ENCODE data around the gene EPN3.

The EPN3 gene

DNA sequence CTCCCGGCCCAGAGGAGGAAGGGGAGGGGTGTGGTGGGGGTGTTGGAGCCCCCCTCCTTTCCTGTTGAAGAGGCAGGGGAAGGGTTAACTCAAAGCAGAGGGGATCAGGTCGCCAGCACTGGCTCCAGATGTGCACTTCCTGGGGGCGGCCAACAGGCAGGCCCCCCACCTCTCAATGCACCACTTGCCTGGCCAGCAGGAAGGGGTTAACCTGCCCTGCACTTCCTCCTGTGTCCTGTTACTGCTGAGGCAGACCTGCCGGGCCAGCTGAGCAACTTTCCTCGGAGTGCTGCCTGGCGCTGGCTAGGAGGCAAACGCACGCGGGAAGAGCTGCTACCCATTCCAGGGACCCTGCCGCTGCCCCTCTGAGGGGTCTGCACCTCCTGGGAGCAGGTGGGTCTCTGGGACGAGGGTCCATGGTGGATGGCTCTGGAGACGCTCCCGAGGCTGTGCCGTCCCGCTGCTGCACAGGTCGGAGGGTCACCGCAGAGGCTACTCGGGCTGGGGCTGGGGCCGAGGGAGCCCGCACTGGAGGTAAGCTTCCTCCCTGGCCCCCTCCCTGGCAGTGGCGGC is at the start of gene EPN3:
TSS of gene EPN3 (plus strand) at position 284 of the 573 bp plus-strand sequence. CDS start 3,822 bp downstream, outside the sequence.
- DNase-seq (ENCODE audit: low spot score in 2 of 2) (no peak), ATAC-seq (ENCODE audit: low read depth) (no peak)
- Mint-ChIP-seq H3K27ac (no peak within 1 kb of the TSS), H3K36me3 (no peaks in the 10 kb centered on the region), H3K4me1 (peaks cover 10% of the 10 kb centered on the region), H3K27me3 (peaks cover 37% of the 10 kb centered on the region), H3K9me3 (no peaks in the 10 kb centered on the region), H3K4me3 (no peak within 1 kb of the TSS)

DNA sequence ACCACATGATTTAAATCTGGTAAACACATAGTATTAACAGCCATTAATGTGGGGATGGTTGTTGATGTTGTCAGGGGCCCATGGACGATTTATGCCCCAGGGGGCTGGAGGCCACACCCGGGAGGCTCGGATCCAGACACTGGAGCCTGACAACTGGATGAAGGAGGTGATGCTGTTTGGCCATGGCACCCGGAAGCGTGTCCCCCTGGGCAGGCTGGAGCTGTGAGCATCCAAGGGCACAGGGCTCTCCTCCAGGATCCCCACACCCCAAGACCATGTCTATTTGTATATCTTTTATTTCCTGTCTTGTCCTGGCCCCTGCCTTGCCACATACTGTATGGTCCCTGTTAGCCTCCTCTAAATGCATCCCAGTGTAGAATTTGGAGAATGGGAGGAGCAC is 49.3 kb upstream of the EPN3 start:
- Mint-ChIP-seq H3K4me1 (peaks cover 10% of the 10 kb centered on the region), H3K27ac (no peak overlapping the region)

DNA sequence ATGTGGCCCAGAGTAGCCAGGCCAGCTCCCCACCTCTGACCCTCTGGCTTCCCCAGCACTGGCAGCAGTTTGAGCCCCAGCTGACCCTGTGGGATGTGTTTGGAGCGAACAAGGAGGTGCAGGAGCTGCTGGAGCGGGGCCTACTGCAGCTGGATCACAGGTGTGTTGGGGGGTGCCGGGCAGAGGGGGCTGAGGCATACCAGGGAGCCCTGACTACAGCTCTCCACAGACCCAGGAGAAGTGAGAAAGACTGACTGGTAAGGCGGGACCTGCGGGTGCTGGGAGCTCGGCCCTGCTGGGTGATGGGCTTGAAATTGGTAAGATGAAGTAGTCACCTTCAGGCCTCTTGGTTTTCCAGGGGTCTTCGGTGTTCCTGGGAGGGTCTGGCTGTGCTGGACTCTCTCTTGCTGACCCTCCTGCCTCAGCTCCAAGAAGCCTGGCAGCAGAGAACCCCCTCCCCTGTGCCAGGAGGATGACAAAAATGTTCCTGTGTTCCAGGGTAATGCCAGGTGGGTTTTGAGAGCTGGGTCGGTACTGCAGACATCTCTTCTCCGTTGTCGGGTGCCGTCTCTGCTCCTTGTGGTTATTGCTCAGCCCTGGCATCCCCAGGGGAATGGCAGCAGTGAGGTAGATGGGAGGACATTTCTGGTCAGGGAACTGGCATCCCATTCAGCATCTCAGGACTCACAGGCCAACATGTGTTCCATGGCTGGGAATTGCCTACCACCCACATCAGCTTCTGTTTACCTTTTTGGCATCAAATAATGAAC is 48.0 kb upstream of the EPN3 start:
- peaks cover 14% of the 10 kb centered on the region for H3K36me3 Mint-ChIP-seq

More for the DNA sequence above, 49.3 kb upstream of the EPN3 start:
- Mint-ChIP-seq H3K36me3 (peaks cover 15% of the 10 kb centered on the region), H3K27me3 (no peaks in the 10 kb centered on the region), H3K4me3 (no peak overlapping the region), H3K9me3 (no peaks in the 10 kb centered on the region)
- ATAC-seq (ENCODE audit: low read depth) (no peak), DNase-seq (ENCODE audit: low spot score in 2 of 2) (no peak)

DNA sequence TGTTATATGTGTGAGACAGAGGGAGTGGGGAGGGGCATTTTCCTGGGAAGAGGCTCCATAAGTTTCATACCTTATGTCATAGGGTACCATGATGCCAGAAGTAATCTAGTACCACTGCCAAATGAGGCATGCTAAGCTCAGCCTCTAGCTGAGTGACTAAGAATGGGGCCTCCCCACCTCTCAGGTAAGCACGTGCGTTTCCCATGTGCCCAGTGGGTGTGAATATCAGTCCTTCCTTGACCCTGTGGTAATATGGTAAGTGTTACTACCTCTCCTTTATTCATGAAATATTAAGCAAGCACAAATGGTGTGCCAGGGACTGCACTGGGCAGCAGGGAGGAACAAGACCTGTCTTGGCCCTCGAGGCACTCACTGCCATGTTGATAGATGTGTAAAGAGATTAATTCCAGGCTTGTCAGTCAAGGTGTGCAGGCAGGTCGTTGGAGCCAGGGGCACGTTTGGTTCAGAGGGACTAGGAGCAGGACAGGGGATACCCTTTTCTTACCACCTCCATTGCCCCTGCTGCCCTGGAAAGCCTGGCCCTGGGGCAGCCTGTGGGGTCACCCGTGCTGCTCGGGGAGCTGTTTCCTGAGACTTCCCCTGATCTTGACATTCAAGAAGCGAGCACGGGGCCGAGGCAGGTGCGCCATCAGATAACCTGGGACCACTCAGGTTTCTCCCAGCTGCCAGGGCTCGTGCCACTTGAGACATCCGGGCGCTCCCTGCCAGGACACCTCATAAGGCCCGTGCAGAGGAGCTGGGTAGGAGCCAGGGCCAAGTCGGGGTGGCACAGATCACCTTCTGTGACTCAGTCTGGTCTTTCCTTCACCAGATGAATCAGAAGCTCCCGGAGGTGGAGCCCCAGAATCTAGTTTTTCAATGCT is 45.1 kb upstream of the EPN3 start:
- Mint-ChIP-seq H3K4me3 (no peak overlapping the region), H3K4me1 (no peaks in the 10 kb centered on the region), H3K27me3 (no peaks in the 10 kb centered on the region), H3K9me3 (no peaks in the 10 kb centered on the region), H3K36me3 (peaks cover 12% of the 10 kb centered on the region), H3K27ac (no peak overlapping the region)
- ATAC-seq (ENCODE audit: low read depth) (no peak), DNase-seq (ENCODE audit: low spot score in 2 of 2) (no peak)

More for the DNA sequence above, 48.0 kb upstream of the EPN3 start:
- Mint-ChIP-seq H3K4me3 (no peak overlapping the region), H3K9me3 (no peaks in the 10 kb centered on the region), H3K27me3 (no peaks in the 10 kb centered on the region), H3K4me1 (peaks cover 8% of the 10 kb centered on the region), H3K27ac (no peak overlapping the region)
- DNase-seq (ENCODE audit: low spot score in 2 of 2): no peak
- ATAC-seq (ENCODE audit: low read depth): no peak

DNA sequence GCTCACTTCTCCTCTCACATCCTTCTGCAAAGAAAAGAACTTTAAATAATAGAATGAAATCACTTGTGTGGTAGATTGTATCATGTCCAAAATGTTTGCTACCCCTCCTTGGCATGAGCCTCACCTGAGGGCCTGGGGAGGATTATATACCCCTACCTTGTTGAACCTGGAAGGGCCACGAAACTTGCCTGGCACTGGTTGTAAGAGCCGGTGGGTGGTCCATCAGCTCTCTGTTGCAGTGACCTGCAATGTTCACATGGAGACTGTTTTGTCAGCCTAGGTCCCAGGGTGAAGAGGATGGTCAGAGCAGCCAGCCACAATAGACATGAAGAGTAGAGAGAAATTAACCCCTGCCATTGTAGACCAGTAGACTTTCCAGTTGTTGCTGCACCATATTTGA is 43.7 kb upstream of the EPN3 start:
- DNase-seq (ENCODE audit: low spot score in 2 of 2) (no peak), ATAC-seq (ENCODE audit: low read depth) (no peak)
- Mint-ChIP-seq H3K4me1 (no peaks in the 10 kb centered on the region), H3K27me3 (no peaks in the 10 kb centered on the region), H3K4me3 (no peak overlapping the region), H3K27ac (no peak overlapping the region), H3K9me3 (no peaks in the 10 kb centered on the region), H3K36me3 (peaks cover 7% of the 10 kb centered on the region)

DNA sequence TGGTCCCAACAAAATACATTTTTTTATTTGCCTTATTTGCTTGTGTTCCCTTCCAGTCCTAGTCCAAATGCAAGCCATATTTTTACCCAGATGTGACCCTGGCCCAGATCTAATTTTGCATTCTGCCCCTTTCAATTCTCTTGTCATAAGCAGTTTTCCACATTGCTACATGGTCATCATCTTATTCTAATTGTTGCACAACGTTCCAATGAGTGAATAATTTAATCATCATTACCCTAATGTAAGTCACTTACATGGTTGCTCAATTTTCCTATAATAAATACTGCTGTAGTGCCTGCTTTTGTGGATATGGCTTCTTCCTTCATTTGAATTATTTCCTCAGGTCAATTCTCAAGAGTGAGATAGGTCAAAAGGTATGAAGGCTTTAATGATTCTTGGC is 41.0 kb upstream of the EPN3 start:
- no peak overlapping the region for H3K27ac Mint-ChIP-seq
- H3K4me1 Mint-ChIP-seq: no peaks in the 10 kb centered on the region
- DNase-seq (ENCODE audit: low spot score in 2 of 2) (no peak), ATAC-seq (ENCODE audit: low read depth) (no peak)
- H3K4me3 Mint-ChIP-seq: no peak overlapping the region
- H3K9me3 Mint-ChIP-seq: no peaks in the 10 kb centered on the region
- H3K36me3 Mint-ChIP-seq: no peaks in the 10 kb centered on the region
- H3K27me3 Mint-ChIP-seq: no peaks in the 10 kb centered on the region

DNA sequence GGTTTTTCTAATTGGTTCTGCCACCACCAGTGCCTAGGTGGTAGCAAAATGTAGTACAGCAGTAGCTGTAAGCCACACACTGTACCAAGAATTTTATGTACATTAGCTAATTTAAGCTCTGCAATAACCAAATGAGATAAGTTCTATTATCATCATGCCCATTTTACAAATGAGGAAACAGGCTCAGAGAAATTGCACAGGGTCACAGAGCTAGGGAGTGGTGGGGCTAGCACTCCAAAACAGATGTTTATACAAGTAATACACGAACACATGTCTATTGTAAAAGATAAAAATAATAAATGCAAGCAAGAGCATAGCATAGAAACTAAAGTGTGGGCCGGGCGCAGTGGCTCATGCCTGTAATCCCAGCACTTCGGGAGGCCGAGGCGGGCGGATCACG is 40.3 kb upstream of the EPN3 start:
- Mint-ChIP-seq H3K27ac (no peak overlapping the region), H3K4me3 (no peak overlapping the region), H3K36me3 (no peaks in the 10 kb centered on the region), H3K27me3 (no peaks in the 10 kb centered on the region), H3K9me3 (no peaks in the 10 kb centered on the region), H3K4me1 (no peaks in the 10 kb centered on the region)
- DNase-seq (ENCODE audit: low spot score in 2 of 2) (no peak), ATAC-seq (ENCODE audit: low read depth) (no peak)

DNA sequence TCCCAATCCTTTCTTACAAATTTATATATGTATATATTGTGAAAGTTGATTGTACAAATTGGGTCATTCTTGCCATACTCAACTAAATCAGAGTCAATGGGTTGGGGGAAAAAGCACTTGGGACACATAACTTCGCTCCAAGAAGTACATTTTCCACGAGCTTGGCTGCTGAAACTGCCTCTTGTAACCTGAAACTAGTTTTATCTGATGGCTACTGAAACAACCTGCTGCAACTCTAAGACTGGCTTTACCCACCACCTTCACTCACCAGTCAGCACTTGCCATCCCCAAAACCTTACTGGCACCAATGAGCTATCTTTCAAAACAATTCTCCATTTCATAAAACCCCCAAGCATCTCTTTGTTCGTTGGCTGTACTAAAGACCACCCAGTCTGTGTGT is 38.8 kb upstream of the EPN3 start:
- H3K27ac Mint-ChIP-seq: no peak overlapping the region
- no peaks in the 10 kb centered on the region for H3K27me3 Mint-ChIP-seq
- DNase-seq (ENCODE audit: low spot score in 2 of 2): no peak
- no peaks in the 10 kb centered on the region for H3K36me3 Mint-ChIP-seq
- no peak for ATAC-seq (ENCODE audit: low read depth)
- no peaks in the 10 kb centered on the region for H3K4me1 Mint-ChIP-seq
- H3K9me3 Mint-ChIP-seq: no peaks in the 10 kb centered on the region
- H3K4me3 Mint-ChIP-seq: no peak overlapping the region

DNA sequence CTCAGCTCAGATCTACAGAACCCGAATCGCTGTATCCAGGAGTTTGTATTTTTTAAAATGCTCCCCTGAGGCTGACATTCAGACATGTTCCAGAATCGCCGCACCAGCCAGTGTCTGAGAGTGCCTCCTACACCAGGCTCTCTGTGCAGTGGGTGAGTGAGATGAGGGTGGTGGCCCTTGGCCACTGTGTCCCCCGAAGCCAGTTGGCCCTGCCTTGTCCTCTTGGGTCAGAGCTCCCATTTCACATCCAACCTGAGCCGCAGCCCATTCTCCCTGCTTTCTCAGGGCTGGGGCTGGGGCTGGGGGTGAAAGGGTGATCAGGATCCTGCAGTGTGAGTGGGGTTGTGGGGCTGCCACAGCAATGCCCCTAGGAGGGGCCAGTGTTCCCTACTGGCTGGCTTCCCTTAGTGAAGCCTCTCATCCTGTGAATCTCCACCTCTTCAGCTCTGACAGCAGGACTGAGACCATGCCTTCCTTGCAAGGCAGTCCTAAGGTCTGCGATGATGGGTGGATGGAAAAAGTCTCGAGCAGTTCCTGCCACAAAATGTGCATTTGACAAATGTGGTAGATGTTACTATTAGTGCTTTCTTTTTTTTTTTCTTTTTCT is 37.2 kb upstream of the EPN3 start:
- ATAC-seq (ENCODE audit: low read depth): no peak
- Mint-ChIP-seq H3K4me3 (no peak overlapping the region), H3K9me3 (no peaks in the 10 kb centered on the region), H3K4me1 (no peaks in the 10 kb centered on the region), H3K27me3 (no peaks in the 10 kb centered on the region), H3K27ac (no peak overlapping the region), H3K36me3 (no peaks in the 10 kb centered on the region)
- DNase-seq (ENCODE audit: low spot score in 2 of 2): no peak

DNA sequence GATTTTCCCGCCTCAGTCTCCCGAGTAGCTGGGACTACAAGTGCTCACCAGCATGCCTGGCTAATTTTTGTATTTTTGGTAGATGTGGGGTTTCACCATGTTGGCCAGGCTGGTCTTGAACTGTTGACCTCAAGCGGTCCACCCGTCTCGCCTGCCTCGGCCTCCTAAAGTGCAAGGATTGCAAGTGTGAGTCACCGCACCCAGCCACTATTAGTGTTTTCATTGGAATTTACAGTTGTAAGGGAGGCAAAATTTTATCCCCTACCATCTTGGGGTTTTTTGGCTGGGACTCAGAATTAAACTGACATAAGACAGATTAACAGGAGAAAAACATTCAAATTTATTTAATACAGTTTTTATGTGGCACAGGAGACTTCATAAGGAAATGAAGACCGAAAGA is 36.6 kb upstream of the EPN3 start:
- ATAC-seq (ENCODE audit: low read depth) (no peak), DNase-seq (ENCODE audit: low spot score in 2 of 2) (no peak)
- no peak overlapping the region for H3K27ac Mint-ChIP-seq
- no peak overlapping the region for H3K4me3 Mint-ChIP-seq
- H3K9me3 Mint-ChIP-seq: no peaks in the 10 kb centered on the region
- H3K27me3 Mint-ChIP-seq: no peaks in the 10 kb centered on the region
- no peaks in the 10 kb centered on the region for H3K4me1 Mint-ChIP-seq
- no peaks in the 10 kb centered on the region for H3K36me3 Mint-ChIP-seq

DNA sequence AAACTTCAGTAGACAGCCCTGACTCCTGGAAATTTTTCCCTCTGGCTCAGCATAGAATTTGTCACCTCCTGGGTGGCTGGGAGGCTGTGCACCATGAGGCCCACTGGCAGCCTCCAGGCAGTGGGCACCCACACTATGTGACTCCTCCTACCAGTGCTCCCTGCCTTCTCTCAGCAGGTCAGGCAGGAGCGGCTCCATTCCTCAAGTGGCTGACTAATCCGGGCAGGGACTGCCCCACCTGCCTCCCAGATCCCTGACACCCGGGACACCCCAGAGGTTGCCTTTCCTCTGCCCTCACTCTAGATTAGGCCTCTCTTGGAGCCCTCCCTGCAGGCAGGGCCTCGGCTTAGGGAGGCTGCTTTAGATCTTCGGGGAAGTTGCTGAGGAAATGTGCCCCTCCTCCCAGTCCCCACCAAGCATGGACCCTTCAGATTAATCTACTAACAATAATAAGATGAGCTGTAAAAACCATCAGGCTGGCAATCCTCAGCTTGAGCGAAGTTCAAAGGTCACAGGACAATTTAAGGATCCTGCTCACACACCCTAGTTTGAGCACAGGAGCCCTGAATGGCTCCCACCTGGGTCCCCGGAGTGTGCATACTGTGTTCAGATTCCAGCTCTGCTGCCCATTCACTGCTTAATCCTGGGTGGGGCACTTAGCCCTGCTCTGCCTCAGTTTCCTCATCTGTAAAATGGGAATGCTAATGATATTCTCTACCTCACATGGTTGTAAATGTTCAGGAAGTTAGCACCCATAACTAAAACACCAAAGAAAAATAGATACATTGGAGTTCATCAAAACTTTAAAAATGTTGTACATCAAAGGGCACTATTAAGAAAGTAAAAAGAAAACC is 34.3 kb upstream of the EPN3 start:
- no peaks in the 10 kb centered on the region for H3K4me1 Mint-ChIP-seq

DNA sequence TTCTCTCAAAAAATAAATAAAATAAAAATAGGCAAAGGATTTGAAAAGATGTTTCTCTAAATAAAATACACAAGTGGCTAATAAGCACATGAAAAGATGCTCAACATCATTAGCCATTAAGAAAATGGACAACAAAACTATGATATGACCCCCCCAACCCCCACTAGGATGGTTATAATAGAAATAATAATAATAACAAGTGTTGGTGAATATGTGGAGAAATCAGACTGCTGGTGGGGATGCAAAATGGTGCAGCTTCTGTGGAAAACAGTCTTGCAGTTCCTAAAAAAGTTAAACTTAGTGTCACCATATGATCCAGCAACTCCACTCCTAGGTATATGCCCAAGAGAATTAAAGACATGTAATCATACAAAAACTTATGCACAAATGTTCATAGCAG is 33.3 kb upstream of the EPN3 start:
- H3K27ac Mint-ChIP-seq: no peak overlapping the region
- no peaks in the 10 kb centered on the region for H3K9me3 Mint-ChIP-seq
- no peak for DNase-seq (ENCODE audit: low spot score in 2 of 2)
- ATAC-seq (ENCODE audit: low read depth): no peak
- no peaks in the 10 kb centered on the region for H3K36me3 Mint-ChIP-seq
- peaks cover 2% of the 10 kb centered on the region for H3K27me3 Mint-ChIP-seq
- no peak overlapping the region for H3K4me3 Mint-ChIP-seq
- no peaks in the 10 kb centered on the region for H3K4me1 Mint-ChIP-seq

More for the DNA sequence above, 34.3 kb upstream of the EPN3 start:
- Mint-ChIP-seq H3K27me3 (no peaks in the 10 kb centered on the region), H3K36me3 (no peaks in the 10 kb centered on the region), H3K9me3 (no peaks in the 10 kb centered on the region), H3K4me3 (no peak overlapping the region), H3K27ac (no peak overlapping the region)
- DNase-seq (ENCODE audit: low spot score in 2 of 2) (no peak), ATAC-seq (ENCODE audit: low read depth) (no peak)

DNA sequence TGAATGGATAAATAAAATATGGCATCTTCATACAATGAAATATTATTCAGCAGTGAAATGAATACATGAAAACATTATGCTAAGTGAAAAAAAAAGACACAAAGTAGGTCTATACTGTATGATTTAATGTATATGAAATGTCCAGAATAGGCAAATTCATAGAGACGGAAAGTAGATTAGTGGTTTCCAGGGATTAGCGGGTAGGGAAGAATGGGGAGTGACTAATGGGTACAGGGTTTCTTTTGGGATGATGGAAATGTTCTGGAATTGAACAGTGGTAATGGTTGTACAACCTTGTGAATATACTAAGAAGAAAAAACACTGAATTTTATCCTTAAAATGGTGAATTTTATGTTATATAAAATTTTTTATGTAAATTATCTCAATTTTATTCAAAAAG is 32.8 kb upstream of the EPN3 start:
- Mint-ChIP-seq H3K9me3 (no peaks in the 10 kb centered on the region), H3K36me3 (no peaks in the 10 kb centered on the region), H3K4me1 (no peaks in the 10 kb centered on the region), H3K27ac (no peak overlapping the region), H3K4me3 (no peak overlapping the region), H3K27me3 (peaks cover 2% of the 10 kb centered on the region)
- ATAC-seq (ENCODE audit: low read depth) (no peak), DNase-seq (ENCODE audit: low spot score in 2 of 2) (no peak)
